IMR-90 (cell line): ENCODE measurements around the gene FARS2. TPM values are rescaled to one million over a fixed set of nuclear protein-coding genes. Genes with fewer than 3 reads are reported as not detected.

Experiments
- ATAC-seq: fragments of 200-7000 bp; cut with Tn5 transposase; 2 replicates; pipeline ENCODE4 v1.9.1; 2020; ENCODE audit warnings: low read depth, mild to moderate bottlenecking, moderate library complexity
- BruUV-seq: library from RNA; stranded (reverse); fragments of 400-500 nt; replicated peaks from 2 replicates; lab custom pipeline; 2021; lab: Mats Ljungman, UMichigan
- CTCF ChIA-PET: fragments of 300-600 bp; formaldehyde crosslinking; extraction: SDS; loops from one replicate; lab custom pipeline; 2021; ENCODE audit warnings: antibody characterized with exemption; lab: Yijun Ruan, JAX
- POLR2A ChIA-PET: fragments of 300-600 bp; sonication (Branson Sonifier 250); formaldehyde crosslinking; loops from one replicate; lab custom pipeline; 2022; ENCODE audit warnings: antibody characterized with exemption; ENCODE audit not compliant: unreplicated experiment; lab: Charles Lee
- DNase-seq: peaks from one replicate; pipeline ENCODE4 v3.0.0; 2013
- H2AFZ ChIP-seq: replicated peaks from 2 replicates; pipeline ENCODE3; 2013; ENCODE audit warnings: low read length, mild to moderate bottlenecking; ENCODE audit not compliant: poor library complexity
- H2AK5ac ChIP-seq: 2 replicates; pipeline ENCODE4 v1.6.1; 2013; ENCODE audit warnings: low read depth, low read length, inconsistent platforms
- H2AK9ac ChIP-seq: replicated peaks from 2 replicates; pipeline ENCODE3; 2013; ENCODE audit warnings: mild to moderate bottlenecking, low read depth, low read length, moderate library complexity; ENCODE audit not compliant: poor library complexity
- H2BK120ac ChIP-seq: 2 replicates; pipeline ENCODE4 v1.6.1; 2013; ENCODE audit warnings: low read depth, low read length, inconsistent platforms
- H2BK15ac ChIP-seq: 3 replicates; pipeline ENCODE4 v1.6.1; 2013; ENCODE audit warnings: low read depth, low read length, inconsistent platforms
- H2BK20ac ChIP-seq: 2 replicates; pipeline ENCODE4 v1.6.1; 2013; ENCODE audit warnings: low read depth, mild to moderate bottlenecking, inconsistent platforms, low read length, moderate library complexity
- H2BK5ac ChIP-seq: 2 replicates; pipeline ENCODE4 v1.6.1; 2013; ENCODE audit warnings: mild to moderate bottlenecking, low read depth, low read length, inconsistent platforms; ENCODE audit not compliant: poor library complexity, severe bottlenecking
- H3K14ac ChIP-seq: replicated peaks from 2 replicates; pipeline ENCODE4 v1.6.1; 2013; ENCODE audit warnings: low read depth, low read length, inconsistent platforms
- H3K18ac ChIP-seq: 2 replicates; pipeline ENCODE4 v1.6.1; 2013; ENCODE audit warnings: low read depth, low read length, control low read depth
- H3K23ac ChIP-seq: 2 replicates; pipeline ENCODE4 v1.6.1; 2013; ENCODE audit warnings: low read depth, low read length, inconsistent platforms
- H3K27ac ChIP-seq: 2 replicates; pipeline ENCODE4 v1.5.1; 2013; ENCODE audit warnings: mild to moderate bottlenecking, control low read depth, low read length; ENCODE audit not compliant: insufficient read depth
- H3K27me3 ChIP-seq: 2 replicates; pipeline ENCODE4 v1.6.1; 2013; ENCODE audit warnings: low read length; ENCODE audit not compliant: control insufficient read depth, insufficient read depth
- H3K36me3 ChIP-seq: 2 replicates; pipeline ENCODE4 v1.6.1; 2013; ENCODE audit warnings: low read length, mixed read lengths; ENCODE audit not compliant: control insufficient read depth, insufficient read depth
- H3K4ac ChIP-seq: 2 replicates; pipeline ENCODE4 v1.6.1; 2013; ENCODE audit warnings: low read depth, low read length, inconsistent platforms
- H3K4me1 ChIP-seq: 2 replicates; pipeline ENCODE4 v1.6.1; 2013; ENCODE audit warnings: low read length, mixed read lengths; ENCODE audit not compliant: control insufficient read depth, insufficient read depth
- H3K4me2 ChIP-seq: 2 replicates; pipeline ENCODE4 v1.6.1; 2013; ENCODE audit warnings: low read depth, mild to moderate bottlenecking, control low read depth, low read length, moderate library complexity
- H3K4me3 ChIP-seq: 2 replicates; pipeline ENCODE4 v1.5.1; 2013; ENCODE audit warnings: low read depth, mild to moderate bottlenecking, control low read depth, low read length, moderate library complexity; ENCODE audit not compliant: insufficient read depth
- H3K56ac ChIP-seq: 2 replicates; pipeline ENCODE4 v1.6.1; 2013; ENCODE audit warnings: low read length, inconsistent platforms; ENCODE audit not compliant: insufficient read depth; ENCODE audit errors: extremely low read depth
- H3K79me1 ChIP-seq, 2 experiments: 2 replicates each; pipeline ENCODE4 v1.6.1; 2013; ENCODE audit warnings: low read length in 2 of 2, inconsistent platforms in 1 of 2, low read depth in 1 of 2
- H3K9ac ChIP-seq: 2 replicates; pipeline ENCODE4 v1.6.1; 2013; ENCODE audit warnings: low read depth, low read length, control low read depth
- H3K9me1 ChIP-seq: 2 replicates; pipeline ENCODE4 v1.6.1; 2013; ENCODE audit warnings: low read length, inconsistent platforms; ENCODE audit not compliant: insufficient read depth
- H3K9me3 ChIP-seq: 2 replicates; pipeline ENCODE4 v1.6.1; 2013; ENCODE audit warnings: low read length; ENCODE audit not compliant: control insufficient read depth, insufficient read depth
- H4K20me1 ChIP-seq: 2 replicates; pipeline ENCODE4 v1.6.1; 2013; ENCODE audit warnings: low read length, inconsistent platforms; ENCODE audit not compliant: insufficient read depth
- H4K5ac ChIP-seq: 2 replicates; pipeline ENCODE4 v1.6.1; 2013; ENCODE audit warnings: mild to moderate bottlenecking, low read depth, low read length, control low read depth
- H4K8ac ChIP-seq, 2 experiments: 2 replicates each; pipeline ENCODE4 v1.6.1; 2013; ENCODE audit warnings: low read depth in 2 of 2, low read length in 2 of 2, control low read depth in 1 of 2, inconsistent platforms in 1 of 2
- H4K91ac ChIP-seq: 2 replicates; pipeline ENCODE4 v1.6.1; 2013; ENCODE audit warnings: low read depth, low read length, inconsistent platforms; ENCODE audit not compliant: insufficient read depth
- BHLHE40 ChIP-seq: fragments of 150-350 bp; IDR thresholded peaks from 2 replicates; pipeline ENCODE4 v1.6.1; 2016; ENCODE audit warnings: mild to moderate bottlenecking, low read depth, low read length
- CEBPB ChIP-seq: IDR thresholded peaks from 2 replicates; pipeline ENCODE4 v1.6.1; 2012; ENCODE audit warnings: low read depth, low read length, improper control_type of control experiment
- CHD1 ChIP-seq: IDR thresholded peaks from 2 replicates; pipeline ENCODE4 v1.6.1; 2012; ENCODE audit warnings: low read depth, low read length, improper control_type of control experiment
- CTCF ChIP-seq: conservative IDR thresholded peaks from 2 replicates; pipeline ENCODE4 v1.5.1; 2012; ENCODE audit warnings: mild to moderate bottlenecking, low read depth, low read length, improper control_type of control experiment
- ELK1 ChIP-seq: fragments of 150-350 bp; IDR thresholded peaks from 2 replicates; pipeline ENCODE4 v1.6.1; 2016; ENCODE audit warnings: low read depth, mild to moderate bottlenecking, low read length, moderate library complexity, borderline replicate concordance
- MAFK ChIP-seq: IDR thresholded peaks from 2 replicates; pipeline ENCODE4 v1.6.1; 2012; ENCODE audit warnings: low read depth, low read length, improper control_type of control experiment
- MAZ ChIP-seq: IDR thresholded peaks from 2 replicates; pipeline ENCODE4 v1.6.1; 2012; ENCODE audit warnings: low read depth, mild to moderate bottlenecking, low read length, improper control_type of control experiment, moderate library complexity, borderline replicate concordance
- MXI1 ChIP-seq: IDR thresholded peaks from 2 replicates; pipeline ENCODE4 v1.6.1; 2012; ENCODE audit warnings: low read depth, mild to moderate bottlenecking, low read length, moderate library complexity, borderline replicate concordance
- NFE2L2 ChIP-seq: fragments of 150-350 bp; IDR thresholded peaks from 2 replicates; pipeline ENCODE4 v1.6.1; 2016; ENCODE audit warnings: low read depth, mild to moderate bottlenecking, low read length
- POLR2A ChIP-seq: IDR thresholded peaks from 2 replicates; pipeline ENCODE4 v1.6.1; 2012; ENCODE audit warnings: mild to moderate bottlenecking, low read depth, low read length
- RAD21 ChIP-seq: IDR thresholded peaks from 2 replicates; pipeline ENCODE4 v1.6.1; 2012; ENCODE audit warnings: low read length, improper control_type of control experiment
- RCOR1 ChIP-seq: IDR thresholded peaks from 2 replicates; pipeline ENCODE4 v1.6.1; 2012; ENCODE audit warnings: mild to moderate bottlenecking, low read length, improper control_type of control experiment; ENCODE audit not compliant: insufficient replicate concordance
- RFX5 ChIP-seq: IDR thresholded peaks from 2 replicates; pipeline ENCODE4 v1.8.0; 2012; ENCODE audit warnings: low read depth, mild to moderate bottlenecking, low read length, moderate library complexity
- SMC3 ChIP-seq: fragments of 150-350 bp; IDR thresholded peaks from 2 replicates; pipeline ENCODE4 v1.6.1; 2016; ENCODE audit warnings: low read depth, mild to moderate bottlenecking, antibody characterized with exemption, low read length, moderate library complexity
- USF2 ChIP-seq: fragments of 150-350 bp; IDR thresholded peaks from 2 replicates; pipeline ENCODE4 v1.6.1; 2017; ENCODE audit warnings: mild to moderate bottlenecking, antibody characterized with exemption, low read length, low read depth
- WGBS, 2 experiments: methylation state at CpG; one replicate each; pipeline versions ENCODE4 v1.1.5 to v1.1.7; 2013; ENCODE audit warnings: missing lambda C conversion rate in 2 of 2; ENCODE audit not compliant: insufficient read length in 1 of 2; ENCODE audit errors: extremely low coverage in 2 of 2; 5-methylcytosine and 5-hydroxymethylcytosine counted together
- dilution Hi-C: fragments of 300-500 bp; cut with HindIII; formaldehyde crosslinking; loops from one replicate; pipeline ENCODE4 v1.14.3; 2018; ENCODE audit warnings: low sequenced_read_pairs; ENCODE audit not compliant: unreplicated experiment
- in situ Hi-C: fragments of 300-500 bp; cut with MboI; formaldehyde crosslinking; loops from 3 replicates; pipeline ENCODE4 v1.14.3; 2019; ENCODE audit warnings: low sequenced_read_pairs, inconsistent platforms, mixed read lengths
- intact Hi-C: fragments of 100-400 bp; cut with micrococcal nuclease; formaldehyde crosslinking; loops from 2 replicates; pipeline ENCODE4 v1.10.0; 2022
- polyA plus RNA-seq, 3 experiments: library from polyadenylated mRNA; depleted of rRNA; stranded (reverse); fragments of >200 nt; gene quantifications; 2 replicates each; pipeline ENCODE4 v1.2.3, GENCODE V29; 2012; ENCODE audit warnings: low replicate concordance in 1 of 3
- total RNA-seq: library from RNA; depleted of rRNA; stranded (reverse); fragments of >200 nt; gene quantifications from 2 replicates; pipeline ENCODE4 v1.2.3, GENCODE V29; 2012

Gene FARS2
- total and polyA plus RNA-seq, 2 of the 4 experiments (the other 2 are of a cell fraction) = 12.1 to 28.9 TPM

GRCh38 chr6:5471637-5472398 lies 210.5 kb downstream of the FARS2 start:
- Histone ChIP-seq H3K9me3 (no peaks in the 10 kb centered on the region), H3K23ac (no peak overlapping the region), H2AFZ (no peak overlapping the region), H3K18ac (no peak overlapping the region), H2BK15ac (no peak overlapping the region), H3K9ac (no peak overlapping the region), H4K8ac (no peak overlapping the region), H3K56ac (no peak overlapping the region), H3K36me3 (no peaks in the 10 kb centered on the region), H3K9me1 (0 out of 2 replicates have a peak, but pooled peaks cover 2% of the 10 kb centered on the region), H4K20me1 (no peaks in the 10 kb centered on the region), H3K4me3 (no peak overlapping the region), H4K5ac (no peak overlapping the region), H2BK5ac (no peak overlapping the region), H2BK20ac (no peak overlapping the region), H2AK9ac (no peak overlapping the region), H4K91ac (no peak overlapping the region), H3K27me3 (no peaks in the 10 kb centered on the region), H3K79me1 (no peaks in the 10 kb centered on the region), H2AK5ac (no peak overlapping the region), H3K14ac (no peak overlapping the region), H3K4ac (no peak overlapping the region), H3K4me1 (no peaks in the 10 kb centered on the region; the same call in none of the 2 replicates), H2BK120ac (no peak overlapping the region), H3K4me2 (no peak overlapping the region), H3K27ac (no peak overlapping the region)
- POLR2A ChIA-PET = no interaction called here
- no TSS peak for BruUV-seq
- ATAC-seq = no peak
- dilution Hi-C loops = no loop called here
- intact Hi-C loops = loop anchor here (1.0 to 10.0 kb wide), 5 partner anchors 295 to 1075 kb away; no protein-coding TSS in a partner anchor
- 58% methylated on average over 2 of the region's 12 CpGs; no CpG with 5 or more reads in 1 of the 2 experiments for WGBS, 2 experiments
- in situ Hi-C loops = loop anchor here (25.0 kb wide), 1 partner anchor 515 kb away; no protein-coding TSS in a partner anchor
- no peak for DNase-seq
- CTCF ChIA-PET = interaction anchor here (0.5 to 1.5 kb wide), 11 partner anchors 9 to 746 kb away, joined by 3 to 8 read pairs (median 4); no protein-coding TSS in a partner anchor
- TF ChIP-seq CEBPB (no peak), MXI1 (no peak), MAFK (no peak), CTCF (no peak), POLR2A (no peak), RFX5 (no peak), ELK1 (no peak), SMC3 (no peak), RCOR1 (no peak), NFE2L2 (no peak), MAZ (no peak), BHLHE40 (no peak), CHD1 (no peak), RAD21 (no peak), USF2 (no peak)
